GM21526 (cell line): ENCODE measurements around the gene PARP3.

Experiments used
- ATAC-seq: cut with Tn5 transposase; IDR thresholded peaks from one replicate; pipeline ENCODE4 v1.9.1; 2021; ENCODE audit warnings: moderate library complexity; ENCODE audit not compliant: unreplicated experiment, low FRiP score

PARP3 gene

DNA sequence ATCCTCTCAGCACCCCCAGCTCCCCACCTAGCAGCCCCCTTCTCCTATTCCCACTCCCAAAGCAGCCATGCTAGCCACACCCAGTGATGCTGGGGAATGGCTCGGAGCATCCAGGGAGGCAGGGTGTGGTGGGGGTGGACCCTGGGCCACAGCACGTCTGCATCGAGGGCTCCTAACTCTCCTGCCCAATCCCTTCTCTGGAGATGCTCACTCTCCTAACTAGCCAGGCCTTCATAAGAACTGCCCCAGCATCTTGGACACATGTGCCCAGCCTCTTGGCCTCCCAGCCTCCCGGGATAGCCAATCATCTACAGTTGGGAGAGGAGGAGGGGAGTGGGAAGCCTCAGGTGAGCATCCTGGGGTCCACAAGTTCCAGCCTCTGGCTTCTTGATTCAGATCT is 22.4 kb downstream of the PARP3 start:
- no peak for ATAC-seq

- no peak for ATAC-seq
Observed at GRCh38 chr3:51966016-51966415, 23.9 kb downstream of the PARP3 start.

- ATAC-seq = no peak
Observed at GRCh38 chr3:51966486-51966885, 24.3 kb downstream of the PARP3 start.

GRCh38 chr3:51966922-51967383 is 24.8 kb downstream of the PARP3 start:
- no peak for ATAC-seq

- no peak for ATAC-seq
Observed at GRCh38 chr3:51967384-51968169, 25.4 kb downstream of the PARP3 start, which contains the start of gene PCBP4. Gene PCBP4, minus strand, starts transcription at chr3:51967454. Its CDS starts 6,214 bp downstream, at chr3:51961240.

DNA sequence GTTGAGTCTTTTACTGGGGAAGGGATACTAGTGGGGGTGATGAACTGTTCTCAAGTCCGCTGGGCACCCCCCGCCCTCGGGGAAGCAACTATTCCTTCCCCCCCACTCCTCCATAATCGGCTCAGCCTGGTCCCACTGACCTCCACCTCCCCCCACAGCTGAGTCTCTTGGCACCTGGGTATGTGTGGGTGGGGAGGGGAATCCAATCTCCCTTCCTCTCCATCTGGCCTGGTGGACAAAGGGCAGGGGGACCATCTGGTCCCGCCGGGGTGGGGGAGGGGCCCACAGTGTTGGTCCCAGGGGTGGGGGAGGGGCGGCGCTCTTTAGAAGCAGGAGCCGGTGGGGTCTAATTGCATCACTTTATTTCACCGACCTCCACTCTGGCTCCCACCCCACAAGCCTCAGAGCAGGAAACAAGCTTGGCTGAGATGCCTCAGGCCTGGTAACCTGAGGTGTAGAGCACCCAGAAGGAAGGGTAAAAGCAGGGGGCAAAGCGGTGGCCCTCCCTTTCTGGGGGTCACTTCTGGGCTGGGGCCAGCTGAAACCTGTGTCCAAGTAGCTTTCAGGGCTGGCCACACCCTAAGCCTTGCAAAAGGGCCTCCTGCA is 26.1 kb downstream of the PARP3 start:
- ATAC-seq = no peak

DNA sequence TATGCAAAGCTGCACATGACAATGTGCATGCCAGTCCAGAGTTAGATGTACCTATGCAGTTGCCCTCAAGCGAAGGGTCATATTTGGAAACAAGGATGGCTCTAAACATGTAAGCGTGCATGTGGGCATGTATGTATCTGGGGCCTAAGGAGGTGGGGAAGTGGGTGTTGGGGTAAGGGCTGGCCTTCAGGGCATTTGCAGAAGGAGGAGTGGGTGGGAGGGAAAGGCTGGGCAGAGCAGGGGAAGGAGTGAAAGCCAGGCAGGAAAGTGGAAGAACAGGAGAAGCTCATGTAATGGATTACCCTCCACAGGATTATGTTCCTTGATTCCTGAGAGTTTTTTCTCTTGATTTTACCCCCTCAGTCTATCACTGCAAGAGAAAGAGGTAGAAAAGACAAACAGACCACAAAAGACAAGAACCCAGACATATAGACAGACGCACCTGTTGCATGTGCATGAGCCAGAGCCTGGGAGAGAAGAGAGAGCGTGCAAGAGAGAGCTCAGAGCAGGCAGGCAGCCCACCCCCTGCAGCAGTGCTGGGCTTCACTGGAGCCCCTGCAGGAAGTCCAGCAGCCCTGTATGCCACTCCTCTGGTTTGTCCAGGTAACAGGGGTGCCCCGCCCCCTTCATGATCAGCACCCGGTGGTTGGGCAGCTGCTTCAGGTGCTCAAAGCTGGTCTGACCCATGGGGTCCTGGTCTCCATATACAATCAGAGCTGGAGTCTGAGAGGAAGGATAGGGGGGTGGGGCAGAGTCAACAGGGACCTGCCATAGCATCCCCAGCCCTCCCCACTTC is 26.9 kb downstream of the PARP3 start:
- no peak for ATAC-seq

- no peak for ATAC-seq
Observed at GRCh38 chr3:51969841-51970240, 27.7 kb downstream of the PARP3 start.

- no peak for ATAC-seq
Observed at GRCh38 chr3:51970606-51971300, 28.6 kb downstream of the PARP3 start.

DNA sequence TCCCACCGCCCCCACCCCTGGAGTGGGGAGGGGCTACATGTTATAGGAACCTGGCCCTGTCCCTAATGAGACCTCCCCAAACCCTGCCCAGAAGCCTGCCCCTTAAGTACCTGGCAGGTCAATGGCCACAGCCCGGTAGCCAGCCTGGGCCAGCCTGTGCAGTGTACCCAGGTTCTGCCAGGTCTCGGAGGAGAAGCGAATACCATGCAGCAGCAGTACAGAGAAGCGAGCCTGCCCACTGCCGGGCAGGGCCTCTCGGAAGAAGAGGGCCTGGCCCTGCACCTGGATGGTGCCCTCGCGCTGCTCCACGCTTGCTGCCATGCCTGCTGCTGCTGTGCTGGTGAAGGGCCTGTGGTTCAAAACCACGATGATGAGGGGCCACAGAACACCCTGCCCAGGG is 29.2 kb downstream of the PARP3 start:
- no peak for ATAC-seq

- ATAC-seq = no peak
Observed at GRCh38 chr3:51974277-51974962, 32.3 kb downstream of the PARP3 start.

DNA sequence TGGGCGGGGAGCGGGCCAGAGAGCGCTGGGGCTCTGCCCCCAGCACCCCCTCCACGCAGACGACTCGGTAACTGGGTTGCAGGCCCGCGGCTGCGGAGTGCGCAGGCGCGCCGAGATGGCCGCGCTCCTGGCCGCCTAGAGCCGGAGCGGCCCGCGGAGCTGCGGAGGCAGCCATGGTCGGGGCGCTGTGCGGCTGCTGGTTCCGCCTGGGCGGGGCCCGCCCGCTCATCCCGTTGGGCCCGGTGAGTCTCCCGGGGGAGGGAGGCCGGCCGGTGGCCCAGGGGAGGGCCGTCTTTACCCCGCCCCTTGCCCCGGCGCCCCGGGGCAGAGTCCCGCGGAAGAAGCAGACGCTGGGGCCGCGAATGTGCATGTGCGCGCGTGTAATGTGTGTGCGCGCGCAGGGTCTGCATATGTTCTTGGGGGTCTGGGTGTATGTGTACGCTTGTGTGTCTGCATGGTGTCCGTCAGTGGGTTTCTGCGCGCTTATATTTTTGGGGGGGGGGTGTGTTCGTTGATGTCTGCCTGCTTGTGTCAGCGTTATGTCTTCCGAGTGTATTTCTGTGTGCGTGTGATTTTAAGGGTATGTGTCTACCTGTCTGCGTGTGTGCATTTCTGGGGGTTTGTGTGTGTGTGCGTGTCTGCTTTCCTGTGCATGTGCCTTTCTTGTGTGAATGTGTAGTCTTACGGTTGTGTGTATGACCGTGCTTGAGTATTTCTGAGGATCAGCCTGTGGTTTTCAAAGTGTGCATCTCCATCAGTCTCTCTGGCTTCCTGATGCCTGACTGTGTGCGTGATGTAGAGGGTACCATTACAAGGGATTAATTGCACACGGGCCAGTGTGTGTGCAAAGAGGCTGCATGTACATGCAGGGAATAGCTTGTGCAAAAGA is 33.0 kb downstream of the PARP3 start, which contains the start of gene ABHD14A:
Gene ABHD14A (plus strand): TSS at position 102 of the 889 bp plus-strand sequence. CDS start 72 bp downstream, at position 174.
- peak; percentile 48 for ATAC-seq

- ATAC-seq = no peak
Observed at GRCh38 chr3:51975852-51976549, 33.8 kb downstream of the PARP3 start.

- no peak for ATAC-seq
Observed at GRCh38 chr3:51977446-51978142, 35.4 kb downstream of the PARP3 start.

DNA sequence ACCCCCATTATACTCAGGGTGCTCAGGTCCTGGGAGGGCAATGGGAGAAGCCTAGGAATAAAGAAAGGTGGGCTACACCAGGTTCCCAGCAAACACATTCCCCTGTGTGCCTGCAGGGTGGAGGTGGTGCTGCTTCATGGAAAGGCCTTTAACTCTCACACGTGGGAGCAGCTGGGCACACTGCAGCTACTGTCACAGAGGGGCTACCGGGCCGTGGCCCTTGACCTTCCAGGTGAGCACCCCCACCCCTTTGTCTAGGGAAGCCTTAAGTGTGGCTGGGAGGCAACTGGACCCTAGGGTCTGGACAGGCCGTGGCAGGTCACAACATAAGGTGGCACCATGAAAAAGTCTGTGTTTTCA is 36.0 kb downstream of the PARP3 start:
- ATAC-seq = no peak

DNA sequence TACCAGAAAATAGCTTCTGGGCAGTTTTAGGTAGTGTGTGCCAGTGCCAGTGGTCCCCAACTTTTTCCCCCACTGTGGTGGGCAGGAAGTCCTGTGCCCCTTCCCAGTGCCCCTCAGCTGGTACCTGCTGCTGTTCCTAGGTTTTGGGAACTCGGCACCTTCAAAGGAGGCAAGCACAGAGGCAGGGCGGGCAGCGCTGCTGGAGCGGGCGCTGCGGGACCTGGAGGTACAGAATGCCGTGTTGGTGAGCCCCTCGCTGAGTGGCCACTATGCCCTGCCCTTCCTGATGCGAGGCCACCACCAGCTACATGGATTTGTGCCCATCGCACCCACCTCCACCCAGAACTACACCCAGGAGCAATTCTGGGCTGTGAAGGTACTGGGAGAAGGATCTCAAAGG is 38.1 kb downstream of the PARP3 start:
- ATAC-seq = no peak

DNA sequence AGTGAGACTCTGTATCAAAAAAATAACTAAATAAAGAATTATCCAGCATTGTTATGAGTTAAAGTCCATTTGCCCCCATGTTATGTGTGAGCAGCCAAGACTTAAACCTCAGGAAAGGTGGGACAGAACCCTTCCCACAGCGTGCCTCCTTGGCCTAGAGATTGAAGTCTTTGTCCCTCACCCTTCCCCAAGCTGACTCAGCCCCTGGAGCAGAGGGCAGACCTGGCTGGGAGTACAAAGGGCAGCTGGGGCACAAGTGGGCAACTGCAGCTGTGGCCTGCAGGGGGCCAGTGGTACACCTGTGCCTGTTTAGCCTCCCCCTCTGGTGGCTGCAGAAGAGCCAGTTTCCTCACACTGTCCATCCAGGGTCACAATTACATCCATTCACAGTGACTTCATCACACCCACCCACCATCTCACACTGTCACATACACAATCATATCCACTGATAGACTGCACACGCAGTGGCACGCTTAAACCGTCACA is 40.2 kb downstream of the PARP3 start:
- ATAC-seq = peak; percentile 36
